SH-SY5Y (cell line): ENCODE data around the gene GTF3C1.

Experiments
- GATA2 ChIP-seq: IDR thresholded peaks from 2 replicates; pipeline ENCODE4 v1.6.1; 2011; ENCODE audit warnings: mild to moderate bottlenecking, low read depth, low read length
- GATA3 ChIP-seq: IDR thresholded peaks from 2 replicates; pipeline ENCODE4 v1.6.1; 2011; ENCODE audit warnings: low read depth, mild to moderate bottlenecking, low read length, moderate library complexity

DNA sequence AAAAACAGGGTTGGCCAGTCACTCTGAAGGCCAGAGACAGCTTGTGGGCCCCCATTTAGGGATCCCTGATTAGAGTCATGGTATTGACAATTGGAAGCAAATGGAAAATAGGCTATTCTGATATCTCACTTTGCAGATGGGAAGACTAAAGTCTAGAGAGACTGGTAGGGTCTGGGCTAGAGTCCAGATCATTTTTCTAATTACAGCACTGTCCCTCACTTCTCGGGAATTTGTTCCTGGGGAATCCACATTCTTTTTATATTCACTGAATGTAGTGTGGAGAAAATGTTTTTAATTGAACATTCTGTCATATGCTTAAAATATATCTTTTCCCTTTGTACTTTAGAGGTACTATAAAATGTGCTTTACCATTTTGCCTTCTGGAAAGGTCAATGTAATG, 1.3 kb upstream of the GTF3C1 start:
- TF ChIP-seq GATA2 (no peak), GATA3 (no peak)
